PC-9 (cell line): ENCODE data around the gene MGAT4A. TPM values are rescaled to one million over a fixed set of nuclear protein-coding genes. Genes with fewer than 3 reads are reported as not detected.

Experiments
- BruUV-seq: library from RNA; stranded (reverse); fragments of 400-500 nt; replicated peaks from 2 replicates; lab custom pipeline; 2021; lab: Mats Ljungman, UMichigan
- CTCF ChIA-PET: fragments of 300-600 bp; sonication (Branson Sonifier 250); formaldehyde crosslinking; loops from one replicate; lab custom pipeline; 2022; ENCODE audit warnings: antibody characterized with exemption; lab: Charles Lee
- POLR2A ChIA-PET: fragments of 300-600 bp; sonication (Branson Sonifier 250); formaldehyde crosslinking; loops from one replicate; lab custom pipeline; 2022; ENCODE audit warnings: antibody characterized with exemption; ENCODE audit not compliant: unreplicated experiment; lab: Charles Lee
- DNase-seq, 2 experiments: peaks; one replicate each; pipeline versions ENCODE4 v3.0.0 to v3.0.0-alpha.2; 2015 to 2022; ENCODE audit warnings: mixed read lengths in 1 of 2
- H2AFZ ChIP-seq: fragments of 200-600 bp; sonication (generic); 2 replicates; pipeline ENCODE4 v1.8.1; 2017; ENCODE audit warnings: antibody characterized with exemption
- H3F3A ChIP-seq: fragments of 200-600 bp; sonication (generic); 2 replicates; pipeline ENCODE4 v1.8.1; 2017; ENCODE audit warnings: antibody characterized with exemption, mild to moderate bottlenecking, low read depth; ENCODE audit not compliant: insufficient read depth
- H3K27ac ChIP-seq: fragments of 200-600 bp; sonication (generic); 2 replicates; pipeline ENCODE4 v1.6.1; 2016; ENCODE audit warnings: mixed run types
- H3K27me3 ChIP-seq: fragments of 200-600 bp; sonication (generic); 2 replicates; pipeline ENCODE4 v1.6.1; 2016; ENCODE audit warnings: low read depth, mixed run types; ENCODE audit not compliant: insufficient read depth
- H3K36me3 ChIP-seq: fragments of 200-600 bp; sonication (generic); 2 replicates; pipeline ENCODE4 v1.6.1; 2016; ENCODE audit warnings: low read depth, mixed run types
- H3K4me1 ChIP-seq: fragments of 200-600 bp; sonication (generic); replicated peaks from 2 replicates; pipeline ENCODE4 v1.6.1; 2016; ENCODE audit warnings: mixed run types; ENCODE audit not compliant: insufficient read depth
- H3K4me2 ChIP-seq: fragments of 200-600 bp; sonication (generic); 2 replicates; pipeline ENCODE4 v1.6.1; 2017; ENCODE audit warnings: mixed run types
- H3K4me3 ChIP-seq: fragments of 200-600 bp; sonication (generic); 2 replicates; pipeline ENCODE4 v1.6.1; 2016; ENCODE audit warnings: mixed run types
- H3K79me2 ChIP-seq: fragments of 200-600 bp; sonication (generic); 2 replicates; pipeline ENCODE4 v1.6.1; 2017; ENCODE audit warnings: low read depth, mixed run types
- H3K9me2 ChIP-seq: fragments of 200-600 bp; sonication (generic); 2 replicates; pipeline ENCODE4 v1.8.1; 2017; ENCODE audit warnings: mild to moderate bottlenecking; ENCODE audit not compliant: insufficient read depth
- H3K9me3 ChIP-seq: fragments of 200-600 bp; sonication (generic); 2 replicates; pipeline ENCODE4 v1.8.1; 2016; ENCODE audit warnings: low read depth; ENCODE audit not compliant: insufficient read depth
- H4K20me1 ChIP-seq: fragments of 200-600 bp; sonication (generic); 2 replicates; pipeline ENCODE4 v1.8.1; 2017; ENCODE audit not compliant: insufficient read depth
- EZH2 ChIP-seq: fragments of 200-600 bp; sonication (generic); IDR thresholded peaks from 2 replicates; pipeline ENCODE4 v1.8.0; 2017; ENCODE audit warnings: antibody characterized with exemption, low read depth
- intact Hi-C: fragments of 100-400 bp; cut with micrococcal nuclease; formaldehyde crosslinking; loops from one replicate; pipeline ENCODE4 v1.10.0; 2022; ENCODE audit not compliant: unreplicated experiment
- total RNA-seq: library from RNA; stranded (reverse); gene quantifications from 2 replicates; pipeline ENCODE4 v1.2.3, GENCODE V29; 2021
- TF ChIP-seq, protein P1 (sequence below): fragments of 200-600 bp; sonication (generic); conservative IDR thresholded peaks from 2 replicates; pipeline ENCODE4 v1.6.1; 2017; ENCODE audit warnings: mixed run types, antibody characterized with exemption, mild to moderate bottlenecking, moderate library complexity

Gene MGAT4A
- total RNA-seq, 1 experiment from 2014 or later, result 12.9 TPM

DNA sequence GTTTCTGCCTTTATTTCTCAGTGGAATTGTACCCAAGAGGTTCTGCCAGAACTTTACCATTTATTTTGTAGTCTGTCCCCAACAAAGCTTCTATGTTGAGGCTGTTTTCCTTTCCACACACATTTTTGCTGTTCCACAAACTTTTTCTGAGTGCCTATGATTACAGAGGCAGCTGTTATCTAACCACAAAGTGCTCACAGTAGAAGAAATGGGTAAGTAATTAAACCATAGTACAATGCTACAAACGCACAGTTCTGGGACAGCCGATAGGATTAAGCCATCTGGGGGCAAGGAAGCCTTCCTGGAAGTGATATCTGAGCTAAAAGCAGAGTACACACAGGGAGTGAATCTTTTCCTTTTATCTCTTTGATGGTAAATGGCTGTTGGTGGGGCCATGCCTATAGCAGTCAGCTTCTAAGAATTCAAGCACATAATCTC is 3.9 kb upstream of the MGAT4A start:
- Histone ChIP-seq H3K4me2 (no peak overlapping the region), H3K9me3 (no peaks in the 10 kb centered on the region), H3K27me3 (no peaks in the 10 kb centered on the region), H3K79me2 (peaks cover 1% of the 10 kb centered on the region; the same call in 1 of the 2 replicates), H3F3A (peaks cover 31% of the 10 kb centered on the region), H3K9me2 (no peaks in the 10 kb centered on the region), H4K20me1 (no peaks in the 10 kb centered on the region), H2AFZ (no peak overlapping the region), H3K27ac (no peak overlapping the region), H3K4me1 (peaks cover 40% of the 10 kb centered on the region), H3K4me3 (no peak overlapping the region), H3K36me3 (no peaks in the 10 kb centered on the region)
- TF ChIP-seq, protein P1, sequence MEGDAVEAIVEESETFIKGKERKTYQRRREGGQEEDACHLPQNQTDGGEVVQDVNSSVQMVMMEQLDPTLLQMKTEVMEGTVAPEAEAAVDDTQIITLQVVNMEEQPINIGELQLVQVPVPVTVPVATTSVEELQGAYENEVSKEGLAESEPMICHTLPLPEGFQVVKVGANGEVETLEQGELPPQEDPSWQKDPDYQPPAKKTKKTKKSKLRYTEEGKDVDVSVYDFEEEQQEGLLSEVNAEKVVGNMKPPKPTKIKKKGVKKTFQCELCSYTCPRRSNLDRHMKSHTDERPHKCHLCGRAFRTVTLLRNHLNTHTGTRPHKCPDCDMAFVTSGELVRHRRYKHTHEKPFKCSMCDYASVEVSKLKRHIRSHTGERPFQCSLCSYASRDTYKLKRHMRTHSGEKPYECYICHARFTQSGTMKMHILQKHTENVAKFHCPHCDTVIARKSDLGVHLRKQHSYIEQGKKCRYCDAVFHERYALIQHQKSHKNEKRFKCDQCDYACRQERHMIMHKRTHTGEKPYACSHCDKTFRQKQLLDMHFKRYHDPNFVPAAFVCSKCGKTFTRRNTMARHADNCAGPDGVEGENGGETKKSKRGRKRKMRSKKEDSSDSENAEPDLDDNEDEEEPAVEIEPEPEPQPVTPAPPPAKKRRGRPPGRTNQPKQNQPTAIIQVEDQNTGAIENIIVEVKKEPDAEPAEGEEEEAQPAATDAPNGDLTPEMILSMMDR, result no peak
- TF ChIP-seq EZH2, result no peak
- ChIA-PET POLR2A (interaction anchor here (0.6 kb wide), 1 partner anchor 32 kb away, joined by 8 read pairs; no protein-coding TSS in a partner anchor), CTCF (no interaction called here)
- intact Hi-C loops, result loop anchor here (5.0 to 10.0 kb wide), 2 partner anchors 102 to 330 kb away; no protein-coding TSS in a partner anchor
- DNase-seq, result no peak
- BruUV-seq, result no TSS peak

DNA sequence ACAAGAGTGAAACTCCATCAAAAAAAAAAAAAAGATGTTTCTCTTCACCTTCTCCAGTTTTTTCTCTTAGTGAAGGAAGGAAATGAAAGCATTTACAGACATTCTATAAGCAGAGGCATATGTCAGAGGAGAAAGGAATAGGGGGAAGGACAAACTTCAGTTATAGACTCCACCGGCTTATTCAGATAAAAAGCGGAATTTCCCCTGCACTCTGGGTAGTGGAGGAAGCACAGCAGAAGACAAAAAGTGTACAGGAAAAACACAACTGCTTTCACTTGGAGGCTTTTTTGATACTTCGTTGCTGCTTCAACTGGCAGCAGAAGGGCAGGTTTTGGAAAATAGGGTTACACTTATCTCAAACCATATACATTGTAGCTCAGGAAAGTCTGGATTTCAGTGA is 3.2 kb upstream of the MGAT4A start:
- no peak overlapping the region for H3K27ac ChIP-seq
- no peaks in the 10 kb centered on the region for H3K9me2 ChIP-seq
- peaks cover 36% of the 10 kb centered on the region for H3F3A ChIP-seq
- POLR2A ChIA-PET, result no interaction called here
- no peak overlapping the region for H3K4me2 ChIP-seq
- peaks cover 44% of the 10 kb centered on the region for H3K4me1 ChIP-seq
- intact Hi-C loops, result loop anchor here (5.0 to 10.0 kb wide), 2 partner anchors 103 to 331 kb away; no protein-coding TSS in a partner anchor
- H3K27me3 ChIP-seq, result no peaks in the 10 kb centered on the region
- H3K4me3 ChIP-seq, result no peak overlapping the region
- H2AFZ ChIP-seq, result no peak overlapping the region
- H3K79me2 ChIP-seq, result peaks cover 5% of the 10 kb centered on the region; the same call in 1 of the 2 replicates
- BruUV-seq, result no TSS peak
- H3K9me3 ChIP-seq, result no peaks in the 10 kb centered on the region
- H4K20me1 ChIP-seq, result no peaks in the 10 kb centered on the region
- TF ChIP-seq, protein P1, result no peak
- no peak for TF ChIP-seq EZH2
- CTCF ChIA-PET, result no interaction called here
- DNase-seq, result no peak
- no peaks in the 10 kb centered on the region for H3K36me3 ChIP-seq

DNA sequence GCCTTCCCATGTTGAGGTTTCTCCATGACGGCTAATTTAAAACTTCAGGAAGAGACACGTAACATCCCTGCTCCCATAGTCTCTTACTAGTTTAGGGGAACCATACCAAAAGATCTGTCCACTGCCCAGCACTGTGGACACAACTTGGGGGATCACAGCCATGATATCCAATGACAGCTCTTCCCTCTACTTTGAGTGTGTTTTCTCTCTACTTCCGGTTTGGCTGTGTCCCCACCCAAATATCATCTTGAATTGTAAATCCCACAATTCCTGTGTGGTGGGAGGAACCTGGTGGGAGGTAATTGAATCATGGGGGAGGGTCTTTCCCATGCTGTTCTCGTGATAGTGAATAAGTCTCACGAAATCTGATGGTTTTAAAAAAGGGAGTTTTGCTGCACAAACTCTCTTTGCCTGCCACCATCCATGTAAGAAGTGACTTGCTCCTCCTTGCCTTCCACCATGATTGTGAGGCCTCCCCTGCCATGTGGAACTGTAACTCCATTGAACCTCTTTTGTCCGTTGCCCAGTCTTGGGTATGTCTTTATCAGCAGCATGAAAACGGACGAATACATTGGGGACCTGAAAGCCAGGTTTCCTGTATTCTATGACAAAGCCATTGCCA is 1.6 kb upstream of the MGAT4A start:
- Histone ChIP-seq H3K27me3 (no peaks in the 10 kb centered on the region), H3F3A (peaks cover 36% of the 10 kb centered on the region), H4K20me1 (no peaks in the 10 kb centered on the region), H3K4me2 (no peak overlapping the region), H3K27ac (no peak overlapping the region), H3K4me1 (peaks cover 47% of the 10 kb centered on the region), H3K36me3 (no peaks in the 10 kb centered on the region), H3K79me2 (peaks cover 5% of the 10 kb centered on the region; the same call in 1 of the 2 replicates), H2AFZ (no peak overlapping the region), H3K9me2 (no peaks in the 10 kb centered on the region), H3K4me3 (no peak overlapping the region), H3K9me3 (no peaks in the 10 kb centered on the region)
- DNase-seq, result no peak
- no TSS peak for BruUV-seq
- TF ChIP-seq, protein P1, result no peak
- no peak for TF ChIP-seq EZH2
- ChIA-PET CTCF (interaction anchor here (0.6 kb wide), 1 partner anchor 758 kb away, joined by 3 read pairs; no protein-coding TSS in a partner anchor), POLR2A (no interaction called here)
- intact Hi-C loops, result loop anchor here (5.0 to 10.0 kb wide), 2 partner anchors 105 to 332 kb away; no protein-coding TSS in a partner anchor
